Stimulated activated CD4-positive, alpha-beta T cell treated with anti-CD3 and anti-CD28 coated beads, TNF-alpha, amount 100 ng/mL, for 4 hours (primary cell): ENCODE data around the gene CAPZA3.
"Not testable (repeated sequence)": the region's sequence is repeated elsewhere in the genome, so short reads cannot be mapped to it uniquely, and the experiment has no call there.

Experiments
- DNase-seq, 3 experiments: peaks; one replicate each; pipeline ENCODE4 v3.0.0-alpha.2; 2020; ENCODE audit warnings: low read depth in 3 of 3

The CAPZA3 gene

GRCh38 chr12:18737819-18738218 is at the start of gene CAPZA3, which contains the start of gene PLCZ1:
TSS of gene CAPZA3 (plus strand) at chr12:18738119. CDS start at chr12:18738269, 150 bp downstream.
TSS of gene PLCZ1 (minus strand) at chr12:18738012. CDS start at chr12:18737371, 641 bp downstream.
- no peak for DNase-seq

DNA sequence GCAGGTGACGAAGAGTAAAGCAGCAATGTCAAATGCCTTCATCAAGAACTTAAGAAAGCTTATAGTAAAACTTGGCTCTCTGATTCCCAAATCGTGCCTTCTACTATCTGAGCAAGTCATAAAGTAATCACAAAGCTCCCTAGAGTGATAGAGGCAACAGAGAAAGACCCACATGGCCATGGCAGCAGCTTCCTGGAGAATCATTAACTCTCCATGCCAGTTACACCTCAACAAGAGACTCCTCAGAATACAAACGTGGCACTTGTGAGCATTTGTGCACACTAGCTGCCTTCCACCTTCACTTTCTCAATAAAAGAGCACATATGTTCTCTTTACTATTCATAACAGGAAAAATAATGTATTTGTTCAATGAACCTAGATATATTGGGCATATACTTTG is 48.1 kb upstream of the CAPZA3 start:
- DNase-seq: no peak

GRCh38 chr12:18690653-18691052 is 47.3 kb upstream of the CAPZA3 start:
- no peak for DNase-seq

- DNase-seq: not testable (repeated sequence)
Measured at GRCh38 chr12:18693986-18694385, 43.9 kb upstream of the CAPZA3 start.

- no peak for DNase-seq
Measured at GRCh38 chr12:18696971-18697602, 40.8 kb upstream of the CAPZA3 start.

DNA sequence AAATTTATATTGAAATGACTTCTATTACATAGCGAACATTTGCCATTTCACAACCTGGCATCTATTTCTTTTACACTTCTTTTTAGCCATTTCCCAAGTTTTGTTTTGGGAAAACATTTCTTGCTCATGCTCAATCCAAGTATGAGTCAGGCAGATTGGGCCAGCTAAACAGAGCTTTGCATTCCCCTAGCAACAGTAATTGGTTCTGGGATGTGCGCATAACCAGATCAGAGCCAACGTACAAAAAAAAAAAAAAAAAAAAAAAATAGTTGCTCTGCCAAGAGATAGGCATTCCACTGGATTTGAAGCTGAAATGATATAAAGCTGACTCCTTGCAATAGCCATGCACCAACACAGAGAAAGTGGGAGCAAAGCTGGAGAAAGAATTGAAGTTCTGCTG is 37.6 kb upstream of the CAPZA3 start:
- no peak for DNase-seq

GRCh38 chr12:18703321-18703720 is 34.6 kb upstream of the CAPZA3 start:
- DNase-seq: no peak

DNA sequence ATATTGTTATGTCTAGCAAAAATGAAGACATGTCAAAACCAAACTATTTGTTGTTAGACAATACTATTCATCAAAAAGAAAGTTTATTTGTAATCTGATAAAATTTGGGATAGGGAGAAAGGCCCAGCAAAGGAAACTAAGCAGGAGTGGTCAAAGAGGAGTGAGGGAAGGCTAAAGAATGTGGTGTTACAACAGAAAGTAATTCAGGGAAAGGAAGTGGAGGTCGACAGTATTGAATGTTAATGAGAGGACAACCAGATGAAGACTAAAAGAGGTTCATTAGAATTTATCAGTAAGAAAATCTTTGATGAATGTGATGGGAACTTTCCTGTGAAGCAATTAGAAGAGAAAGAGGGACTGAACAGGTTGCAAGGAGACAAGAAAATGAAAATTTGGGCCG is 34.0 kb upstream of the CAPZA3 start:
- no peak for DNase-seq

- no peak for DNase-seq
Measured at GRCh38 chr12:18706798-18707197, 31.1 kb upstream of the CAPZA3 start.

GRCh38 chr12:18716236-18716635 is 21.7 kb upstream of the CAPZA3 start:
- no peak for DNase-seq

DNA sequence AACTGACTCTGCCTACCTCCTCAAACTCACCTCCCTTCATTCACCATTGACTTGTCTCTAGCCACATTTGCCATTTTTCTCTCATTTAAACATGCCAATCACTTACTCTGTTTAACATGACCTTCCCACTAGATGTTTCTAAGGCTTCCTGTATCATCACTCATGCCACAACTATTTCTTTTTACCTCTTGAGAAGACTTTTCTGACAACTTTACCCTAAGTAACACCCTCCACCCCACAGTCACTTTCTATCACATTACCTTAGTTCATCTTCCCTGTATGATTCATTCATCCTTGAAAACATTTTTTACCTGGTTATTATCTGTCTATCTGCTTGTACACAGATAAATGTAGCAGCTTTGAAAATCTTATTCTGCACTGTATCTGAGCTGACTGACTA is 19.5 kb upstream of the CAPZA3 start:
- no peak for DNase-seq

DNA sequence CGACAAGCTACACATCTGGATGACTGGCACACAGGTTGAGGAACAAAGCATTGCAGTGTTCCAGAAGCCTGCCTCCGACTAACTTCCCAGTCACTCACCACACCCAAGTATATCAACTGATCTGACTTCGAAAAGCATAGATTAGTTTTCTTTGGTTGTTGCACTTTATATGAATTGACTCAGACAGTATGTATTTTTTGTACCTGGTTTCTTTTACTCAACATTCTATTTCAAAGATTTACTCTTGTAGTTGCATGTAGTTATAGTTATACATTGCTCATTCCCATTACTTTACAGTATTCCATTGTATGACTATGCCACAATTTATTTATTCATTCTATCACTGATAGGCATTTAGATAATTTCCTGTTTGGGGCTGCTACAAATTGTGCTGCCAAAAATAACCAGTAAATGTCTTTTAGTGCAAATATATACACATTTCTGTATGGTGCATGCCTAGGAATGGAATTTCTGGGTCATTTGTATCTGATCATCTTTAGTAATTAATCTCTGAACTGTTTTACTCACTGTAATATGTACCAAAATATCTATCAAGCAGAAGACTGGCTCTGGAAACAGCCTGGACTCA is 17.9 kb upstream of the CAPZA3 start:
- DNase-seq: no peak

DNA sequence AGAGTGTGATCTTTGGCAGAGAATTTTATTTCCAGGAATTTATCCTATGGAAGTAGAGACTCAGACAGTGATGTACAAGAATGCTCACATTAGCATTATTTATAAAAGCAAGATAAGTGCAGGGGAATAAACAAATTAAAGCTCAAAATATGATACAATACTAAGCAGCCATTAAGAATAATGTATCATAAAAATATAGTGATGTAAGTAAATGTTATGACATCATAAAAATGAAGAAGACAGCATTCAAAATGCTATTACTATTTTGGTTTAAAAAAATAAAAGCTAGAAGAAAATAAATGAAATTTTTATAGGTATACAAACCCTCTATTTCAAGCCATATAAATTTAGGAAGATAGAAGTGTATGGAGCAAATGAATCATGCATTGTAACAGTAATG is 17.2 kb upstream of the CAPZA3 start:
- DNase-seq: no peak

- DNase-seq: no peak
Measured at GRCh38 chr12:18721452-18721851, 16.5 kb upstream of the CAPZA3 start.

DNA sequence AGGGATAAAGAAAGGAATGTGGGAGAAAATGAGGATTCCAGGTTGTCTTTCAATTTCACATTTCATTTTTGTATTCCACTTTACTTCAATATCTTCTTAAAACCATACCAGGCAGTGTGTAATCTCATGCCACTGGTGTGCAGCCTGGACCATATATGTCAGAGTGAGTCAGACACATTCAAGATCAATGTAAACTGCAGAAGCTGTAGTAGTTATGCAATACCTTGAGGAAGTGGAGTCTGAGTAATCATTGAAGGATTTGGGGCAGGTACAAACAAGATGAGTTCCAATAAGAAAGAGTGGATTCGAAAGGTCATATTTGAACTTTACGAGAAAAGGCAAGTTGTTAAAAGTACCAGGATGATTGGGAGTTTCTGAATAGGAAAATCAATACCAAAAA is 14.2 kb upstream of the CAPZA3 start:
- no peak for DNase-seq

GRCh38 chr12:18731156-18731555 is 6.8 kb upstream of the CAPZA3 start:
- DNase-seq: no peak

DNA sequence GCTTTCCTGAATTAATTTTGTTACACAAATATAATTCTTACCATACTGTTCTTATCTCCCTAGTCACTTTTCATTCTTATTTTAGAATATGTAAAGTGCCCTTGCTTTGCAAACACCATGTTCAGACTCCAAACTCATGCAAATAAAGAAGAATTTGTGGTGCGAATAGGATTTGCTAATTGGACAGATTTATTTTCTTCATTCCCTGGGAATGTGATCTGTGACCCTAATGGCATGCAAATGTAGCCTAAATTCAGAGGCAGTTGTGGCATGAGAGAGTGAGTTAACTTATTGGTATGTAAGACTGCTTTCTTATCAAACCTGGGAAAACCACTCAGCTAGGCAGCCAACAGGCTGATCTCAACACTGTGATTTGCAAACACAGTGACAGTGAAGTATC is 10.0 kb downstream of the CAPZA3 start:
- no peak for DNase-seq

DNA sequence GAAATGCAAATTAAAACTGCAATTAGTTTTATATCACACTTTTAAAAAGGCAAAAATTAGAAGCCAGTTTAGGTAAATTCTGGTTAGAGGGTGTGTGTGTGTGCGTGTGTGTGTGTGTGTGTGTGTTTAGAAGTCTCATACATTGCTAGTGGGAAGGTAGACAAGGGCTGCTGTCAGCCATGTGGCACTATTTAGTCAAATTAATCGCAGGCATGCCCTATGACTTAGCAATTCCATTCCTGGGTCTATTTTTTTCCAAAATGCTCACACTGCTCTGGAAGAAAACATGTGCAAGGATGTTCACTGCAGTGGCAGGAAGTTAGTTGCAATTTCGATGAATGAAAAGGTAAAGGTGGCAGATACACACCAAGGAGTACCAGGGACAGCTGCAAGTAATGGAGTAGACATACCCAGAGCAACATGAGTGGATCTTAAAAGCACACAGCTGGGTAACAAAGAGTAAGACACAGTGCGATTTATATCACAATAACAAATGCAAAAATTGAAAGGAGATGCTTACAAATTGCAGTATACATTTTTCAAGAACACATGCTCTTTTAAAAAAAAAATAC is 11.6 kb downstream of the CAPZA3 start:
- no peak for DNase-seq

GRCh38 chr12:18750085-18750484 is 12.2 kb downstream of the CAPZA3 start:
- DNase-seq: no peak

DNA sequence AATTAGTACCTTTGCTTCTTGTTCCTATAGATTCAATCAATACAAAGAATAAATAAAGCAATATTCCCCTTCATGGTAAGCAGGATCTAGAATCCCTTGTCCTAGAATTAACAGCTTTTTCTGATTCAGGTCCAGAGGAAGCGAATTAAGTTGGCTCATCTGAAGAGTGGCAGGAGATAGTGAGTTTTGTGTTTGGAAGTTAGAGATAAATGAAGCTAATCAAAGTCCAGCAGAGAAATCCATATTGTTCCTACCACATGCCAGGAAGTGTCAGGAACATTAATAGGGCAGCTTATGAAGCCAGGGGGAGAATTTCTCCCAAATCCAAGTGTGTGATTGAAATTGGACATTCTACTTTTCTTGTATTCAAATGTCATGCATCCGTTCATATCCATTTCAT is 13.9 kb downstream of the CAPZA3 start:
- DNase-seq: no peak

DNA sequence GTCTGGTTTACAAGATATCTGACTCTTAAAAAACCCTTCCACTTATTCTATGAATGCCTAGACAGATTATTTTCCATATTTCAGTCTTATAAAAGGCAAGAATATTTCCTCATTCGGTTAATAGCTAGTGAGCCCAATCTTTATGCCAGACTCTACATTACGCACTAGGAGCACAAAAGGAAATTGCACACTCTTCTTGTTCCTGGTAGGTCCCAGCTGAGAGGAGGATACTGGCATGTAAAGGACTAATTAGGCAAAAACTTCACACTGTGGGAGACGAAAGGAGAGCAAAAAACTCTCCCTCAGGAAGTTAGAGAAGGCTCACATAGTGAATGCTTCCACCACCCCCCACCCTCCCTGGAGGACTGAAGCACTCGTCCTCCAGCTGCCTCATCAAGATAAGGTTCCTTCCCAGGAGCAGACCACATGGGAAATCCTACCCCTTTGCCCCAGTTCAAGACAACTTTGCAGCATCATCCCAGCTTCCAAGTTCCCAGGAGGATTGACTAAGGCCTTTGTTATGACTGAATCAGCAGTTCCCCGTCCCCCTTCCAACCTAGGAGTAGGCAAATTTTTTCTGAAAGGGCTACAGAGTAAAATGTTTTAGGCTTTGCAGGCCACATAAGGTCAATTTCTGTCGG is 14.5 kb downstream of the CAPZA3 start:
- DNase-seq: no peak

DNA sequence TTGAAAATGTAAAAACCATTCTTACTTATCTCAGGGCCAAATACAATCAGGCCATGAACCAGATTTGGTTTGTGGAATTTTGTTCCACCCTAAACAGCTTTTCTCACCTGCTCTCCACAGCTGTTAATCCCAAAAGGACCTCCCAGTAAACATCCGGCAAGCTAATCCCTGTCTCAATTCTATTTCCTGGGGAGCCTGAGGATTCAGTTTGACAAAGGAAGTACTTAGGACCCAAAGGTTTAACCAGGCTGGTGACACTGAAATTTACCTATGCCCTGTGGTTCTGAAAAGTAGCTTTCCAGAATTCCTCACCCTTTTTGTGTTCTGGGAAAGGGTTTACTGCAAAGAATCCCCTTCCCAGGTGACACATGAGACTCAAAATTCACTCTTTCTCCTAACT is 15.0 kb downstream of the CAPZA3 start:
- no peak for DNase-seq
